Stimulated activated CD4-positive, alpha-beta T cell treated with anti-CD3 and anti-CD28 coated beads, Interleukin-15, amount 100 ng/mL, for 48 hours (primary cell): Measurements from ENCODE around the gene CRYBA1.
"Not testable (repeated sequence)": the region's sequence is repeated elsewhere in the genome, so short reads cannot be mapped to it uniquely, and the experiment has no call there.

Experiments used
- DNase-seq, 2 donors: peaks; one replicate each; pipeline ENCODE4 v3.0.0-alpha.2; 2020; ENCODE audit warnings: low read depth in 2 of 2

The CRYBA1 gene

DNA sequence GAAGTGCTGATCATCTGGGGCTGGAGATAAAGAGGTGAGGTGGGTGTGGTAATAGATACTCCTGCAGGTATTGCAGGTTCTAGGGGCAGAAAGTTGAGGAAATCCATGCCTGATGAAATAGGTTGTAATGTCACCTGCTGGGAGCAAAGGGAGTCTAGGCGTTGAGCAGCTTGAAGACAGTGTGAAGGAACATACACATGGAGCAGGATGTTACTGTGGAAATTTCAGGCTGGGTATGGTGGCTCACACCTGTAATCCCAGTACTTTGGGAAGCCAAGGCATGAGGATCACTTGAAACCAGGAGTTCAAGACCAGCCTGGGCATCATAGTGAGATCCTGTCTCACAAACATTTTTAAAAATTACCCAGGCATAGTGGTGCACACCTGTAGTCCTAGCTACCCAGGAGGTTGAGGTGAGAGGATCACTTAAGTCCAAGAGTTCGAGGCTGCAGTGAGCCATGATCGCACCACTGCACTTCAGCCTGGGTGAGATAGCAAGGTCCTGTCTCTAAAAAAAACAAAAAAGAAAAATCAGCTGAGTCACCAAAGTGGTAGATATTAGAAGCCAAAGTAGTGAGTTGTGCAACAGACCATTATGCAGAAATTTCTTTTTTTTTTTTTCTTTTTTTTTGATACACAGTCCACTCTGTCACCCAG is 9.1 kb upstream of the CRYBA1 start:
- DNase-seq, result no peak

DNA sequence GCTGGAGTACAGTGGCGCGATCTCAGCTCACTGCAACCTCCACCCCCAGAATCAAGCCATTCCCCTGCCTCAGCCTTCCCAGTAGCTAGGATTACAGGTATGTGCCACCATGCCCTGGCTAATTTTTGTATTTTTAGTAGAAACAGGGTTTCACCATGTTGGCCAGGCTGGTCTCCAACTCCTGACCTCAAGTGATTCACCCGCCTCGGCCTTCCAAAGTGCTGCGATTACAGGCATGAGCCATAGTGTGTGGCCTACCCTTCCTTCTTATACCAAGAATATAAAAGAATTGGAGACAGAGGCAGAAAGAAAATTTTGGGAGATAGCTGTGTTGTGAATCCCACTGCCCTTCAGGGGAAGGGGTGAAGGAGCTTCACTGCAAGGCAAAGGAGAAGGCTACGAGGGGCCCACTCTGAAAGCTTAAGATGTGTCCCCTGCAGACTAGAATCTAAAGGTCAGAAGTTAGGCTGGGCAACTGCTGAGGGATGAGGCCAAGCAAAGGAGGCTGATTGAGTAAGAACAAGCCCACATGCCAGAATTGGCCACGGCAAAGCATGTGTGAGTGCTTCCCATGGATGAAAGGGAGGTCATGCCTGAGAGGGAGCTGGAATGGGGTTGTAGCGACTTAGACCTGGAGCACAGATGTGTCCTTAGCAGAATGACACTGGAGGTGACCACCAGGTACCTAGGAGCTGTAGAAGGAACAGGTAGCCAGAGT is 8.4 kb upstream of the CRYBA1 start:
- no peak for DNase-seq

DNA sequence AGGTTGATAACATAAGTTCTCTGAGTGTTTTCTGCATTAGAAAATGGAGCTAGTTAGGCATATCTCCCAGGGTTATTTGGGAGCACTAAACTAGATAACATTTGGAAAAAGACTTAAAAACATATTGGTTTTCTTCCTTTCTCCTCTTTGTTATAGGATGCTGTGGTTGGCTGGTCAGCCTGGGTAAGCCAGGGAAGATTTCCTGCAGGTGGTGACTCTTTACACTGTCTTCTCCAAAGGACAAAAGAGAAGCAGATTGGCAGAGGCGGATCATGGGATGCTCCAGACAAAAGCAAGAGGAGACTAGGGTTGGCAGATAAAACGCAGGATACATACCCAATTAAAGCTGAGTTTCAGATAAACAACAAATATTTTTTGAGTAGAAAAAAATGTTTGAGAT is 6.2 kb upstream of the CRYBA1 start:
- no peak for DNase-seq

- peak; percentile 10 to 14 for DNase-seq
Observed at GRCh38 chr17:29240968-29241963, 5.4 kb upstream of the CRYBA1 start.

GRCh38 chr17:29242051-29242450 is 4.6 kb upstream of the CRYBA1 start:
- no peak for DNase-seq

- DNase-seq, result no peak
Observed at GRCh38 chr17:29242790-29243189, 3.9 kb upstream of the CRYBA1 start.

- no peak for DNase-seq
Observed at GRCh38 chr17:29243792-29244191, 2.9 kb upstream of the CRYBA1 start.

DNA sequence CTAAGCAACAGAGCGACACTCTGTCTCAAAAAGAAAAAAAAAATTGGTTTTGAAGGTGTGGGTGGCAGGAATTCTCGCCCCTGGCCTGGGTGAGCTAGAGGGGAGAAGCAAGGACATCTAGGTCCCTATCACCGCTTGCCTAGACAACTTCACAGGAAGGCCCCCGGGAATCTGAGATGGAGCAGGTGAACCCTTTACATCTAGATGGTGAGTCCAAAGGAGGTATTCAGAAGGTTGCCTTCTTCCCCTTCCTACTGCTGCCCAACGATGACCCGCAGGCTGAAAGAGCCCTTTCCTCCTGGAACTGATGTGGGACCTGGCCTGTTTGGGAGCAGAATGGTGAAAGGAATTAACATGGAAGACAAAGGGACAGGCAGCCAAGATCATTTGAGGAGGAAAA is 1.3 kb upstream of the CRYBA1 start:
- no peak for DNase-seq

DNA sequence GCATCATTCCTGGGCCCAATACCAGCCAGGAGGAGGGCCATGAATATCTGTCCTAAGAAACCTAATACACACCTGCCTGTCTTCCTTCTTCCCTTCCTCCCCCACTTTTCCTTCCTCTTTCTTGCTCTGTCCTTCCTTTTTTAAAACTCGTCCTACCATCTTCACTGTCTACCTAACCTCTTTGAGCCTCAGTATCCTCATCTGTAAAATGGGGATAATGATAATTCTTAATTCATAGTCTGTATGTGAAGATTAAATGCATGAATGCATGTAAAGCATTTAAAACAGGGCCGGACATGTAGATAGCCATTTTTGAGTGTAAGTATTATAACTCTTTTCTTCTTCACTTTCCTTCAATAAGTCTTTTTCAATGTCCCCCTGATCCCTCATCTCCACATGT is 560 bp downstream of the CRYBA1 start:
- DNase-seq, result no peak

- no peak for DNase-seq
Observed at GRCh38 chr17:29248845-29249244, 2.2 kb downstream of the CRYBA1 start.

DNA sequence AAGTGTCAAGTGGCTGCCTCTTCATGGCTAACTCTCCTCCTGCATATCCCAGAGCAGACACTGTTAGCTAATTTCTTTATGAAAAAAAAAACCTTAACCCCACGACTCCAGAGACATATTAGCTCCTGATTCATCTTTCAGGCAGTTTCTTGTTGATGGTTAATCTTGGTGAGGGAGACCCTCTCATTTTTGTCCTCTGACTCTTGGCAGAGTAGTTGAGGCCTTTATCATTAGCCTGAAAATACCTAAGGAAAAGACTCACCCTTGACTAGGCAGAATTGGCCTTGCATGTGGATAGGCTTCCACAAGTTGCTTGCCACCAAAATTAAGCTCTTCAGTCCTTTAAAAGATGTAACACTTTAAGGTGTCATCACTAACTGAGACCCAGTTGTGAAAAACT is 4.0 kb downstream of the CRYBA1 start:
- no peak for DNase-seq

GRCh38 chr17:29251184-29251583 is 4.5 kb downstream of the CRYBA1 start:
- DNase-seq, result no peak

GRCh38 chr17:29252101-29252791 is 5.6 kb downstream of the CRYBA1 start:
- DNase-seq, result no peak

DNA sequence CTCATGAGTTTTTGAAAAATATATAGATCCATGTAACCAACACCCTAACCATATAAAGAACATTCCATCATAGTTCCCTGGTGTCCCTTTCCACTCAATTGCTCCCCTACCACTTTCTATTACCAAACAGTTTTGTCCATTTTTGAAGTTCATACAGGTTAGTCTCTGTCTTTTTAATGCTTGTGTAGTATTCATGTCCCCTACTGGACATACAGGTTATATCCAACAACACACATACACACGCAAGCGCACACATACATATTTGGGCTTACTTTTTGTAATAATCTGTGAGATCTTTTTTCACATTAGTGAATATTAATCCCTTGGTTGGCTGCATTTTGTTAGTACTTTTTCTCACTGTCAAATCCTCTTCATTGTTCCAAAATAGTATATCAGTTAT is 6.4 kb downstream of the CRYBA1 start:
- DNase-seq, result no peak

- no peak for DNase-seq
Observed at GRCh38 chr17:29255926-29256522, 9.4 kb downstream of the CRYBA1 start.

- DNase-seq, result no peak
Observed at GRCh38 chr17:29256735-29257466, 10.2 kb downstream of the CRYBA1 start.

DNA sequence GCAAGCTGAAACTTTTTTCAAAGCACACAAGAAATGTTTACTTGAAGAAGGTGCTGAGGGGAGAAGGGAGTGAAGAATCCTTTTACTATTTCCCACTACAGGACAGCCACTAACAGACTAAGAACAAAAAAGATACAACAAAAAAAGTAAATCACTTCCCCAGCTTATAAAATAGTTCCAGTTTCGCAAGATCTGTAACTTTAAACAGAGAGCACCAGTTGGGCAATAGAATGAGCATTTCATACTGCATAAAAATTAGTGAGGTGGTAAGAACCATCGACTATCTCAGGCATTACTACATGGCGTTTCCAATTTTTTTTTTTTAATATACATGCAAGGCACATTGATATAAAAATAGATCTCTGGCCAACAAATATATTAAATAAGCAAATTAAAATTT is 11.1 kb downstream of the CRYBA1 start:
- no peak for DNase-seq

GRCh38 chr17:29263916-29264315 is 17.3 kb downstream of the CRYBA1 start:
- DNase-seq, result no peak

DNA sequence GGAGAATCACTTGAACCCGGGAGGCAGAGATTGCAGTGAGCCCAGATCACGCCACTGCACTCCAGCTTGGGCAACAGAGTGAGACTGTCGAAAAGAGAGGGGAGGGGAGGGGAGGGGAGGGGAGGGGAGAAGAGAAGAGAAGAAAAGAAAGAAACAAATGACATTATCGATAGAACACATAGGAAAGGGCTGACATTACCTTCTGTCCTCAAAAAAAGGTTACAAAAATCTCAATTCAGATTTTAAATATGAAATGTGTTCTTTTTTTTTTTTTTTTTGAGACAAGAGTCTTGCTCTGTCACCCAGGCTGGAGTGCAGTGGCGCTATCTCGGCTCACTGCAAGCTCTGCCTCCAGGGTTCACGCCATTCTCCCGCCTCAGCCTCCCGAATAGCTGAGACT is 25.3 kb downstream of the CRYBA1 start:
- DNase-seq, result not testable (repeated sequence)

GRCh38 chr17:29273924-29274323 is 27.3 kb downstream of the CRYBA1 start:
- DNase-seq, result no peak

DNA sequence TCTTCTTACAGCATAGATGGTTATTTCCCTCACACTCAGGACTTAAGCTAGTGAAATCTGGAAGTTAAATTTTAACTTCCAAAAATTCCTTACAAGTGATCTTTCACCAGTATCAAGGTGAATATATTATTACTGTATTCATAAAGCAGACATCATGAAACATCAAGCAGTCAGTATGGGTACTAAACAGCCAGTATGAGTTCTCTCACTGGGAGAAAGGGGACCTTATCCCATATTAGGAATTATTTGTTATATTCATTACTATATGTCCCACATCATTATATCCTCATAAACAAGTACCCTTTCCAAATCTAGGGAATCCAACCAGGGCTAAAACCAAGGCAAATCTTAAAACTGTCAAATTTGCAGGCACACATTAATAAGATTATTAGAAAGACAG is 32.0 kb downstream of the CRYBA1 start:
- no peak for DNase-seq
